SK-N-MC (cell line): Measurements from ENCODE around the gene AXIN1.

Experiments
- EZH2 ChIP-seq: fragments of 200-600 bp; sonication (generic); IDR thresholded peaks from one replicate; pipeline ENCODE4 v1.6.1; 2017; ENCODE audit warnings: antibody characterized with exemption
- POLR2AphosphoS5 ChIP-seq: IDR thresholded peaks from 2 replicates; pipeline ENCODE4 v1.6.1; 2012; ENCODE audit warnings: mild to moderate bottlenecking, low read depth, low read length, borderline replicate concordance

- no peak for TF ChIP-seq POLR2AphosphoS5
- TF ChIP-seq EZH2, result no peak
Measured at GRCh38 chr16:353404-354290, 1.1 kb upstream of the AXIN1 start.
